PFSK-1 (cell line): ENCODE results near the gene DYNLT3.

Experiments used
- FOXP2 ChIP-seq: optimal IDR thresholded peaks from 2 replicates; pipeline ENCODE3; 2011; ENCODE audit warnings: borderline replicate concordance, control low read depth, inconsistent platforms; ENCODE audit not compliant: insufficient read depth; ENCODE audit errors: extremely low read length, extremely low read depth
- POLR2AphosphoS5 ChIP-seq: IDR thresholded peaks from 2 replicates; pipeline ENCODE4 v1.6.1; 2012; ENCODE audit warnings: low read depth, mild to moderate bottlenecking, control low read depth, low read length, moderate library complexity
- REST ChIP-seq, 2 experiments: IDR thresholded peaks; 2 replicates each; pipeline versions ENCODE4 v1.6.1 to v1.8.0; 2011 to 2012; ENCODE audit warnings: low read depth in 2 of 2, low read length in 2 of 2, control low read depth in 1 of 2, inconsistent platforms in 1 of 2, mild to moderate bottlenecking in 1 of 2, moderate library complexity in 1 of 2; ENCODE audit not compliant: insufficient read depth in 1 of 2
- SIN3A ChIP-seq: IDR thresholded peaks from 2 replicates; pipeline ENCODE4 v1.6.1; 2012; ENCODE audit warnings: mild to moderate bottlenecking, low read length, moderate library complexity, borderline replicate concordance; ENCODE audit not compliant: insufficient read depth
- TAF1 ChIP-seq: IDR thresholded peaks from 2 replicates; pipeline ENCODE4 v1.6.1; 2012; ENCODE audit warnings: low read length, control low read depth, borderline replicate concordance; ENCODE audit not compliant: insufficient read depth

The DYNLT3 gene

GRCh38 chrX:37800717-37801116, 46.7 kb downstream of the DYNLT3 start:
- TF ChIP-seq TAF1 = no peak
- TF ChIP-seq FOXP2 = no peak
- TF ChIP-seq SIN3A = no peak
- TF ChIP-seq REST (IDR thresholded peaks at IDR 0.05; ENCODE audit: insufficient read depth in 1 of 2, low read depth in 2 of 2, low read length in 2 of 2) = no peak
- TF ChIP-seq POLR2AphosphoS5 = no peak

- TF ChIP-seq REST (IDR thresholded peaks at IDR 0.05; ENCODE audit: insufficient read depth in 1 of 2, low read depth in 2 of 2, low read length in 2 of 2) = no peak
- TF ChIP-seq TAF1 = no peak
- TF ChIP-seq FOXP2 = no peak
- TF ChIP-seq POLR2AphosphoS5 = no peak
- no peak for TF ChIP-seq SIN3A
Observed at GRCh38 chrX:37799936-37800335, 47.4 kb downstream of the DYNLT3 start.

- TF ChIP-seq TAF1 (no peak), SIN3A (no peak), FOXP2 (no peak), POLR2AphosphoS5 (no peak), REST (IDR thresholded peaks at IDR 0.05; ENCODE audit: insufficient read depth in 1 of 2, low read depth in 2 of 2, low read length in 2 of 2) (no peak)
Observed at GRCh38 chrX:37796805-37797204, 50.6 kb downstream of the DYNLT3 start.

GRCh38 chrX:37796310-37796709, 51.1 kb downstream of the DYNLT3 start:
- TF ChIP-seq POLR2AphosphoS5 (no peak), SIN3A (no peak), FOXP2 (no peak), REST (IDR thresholded peaks at IDR 0.05; ENCODE audit: insufficient read depth in 1 of 2, low read depth in 2 of 2, low read length in 2 of 2) (no peak)
